ENCODE results near the gene DGCR2. TPM values are rescaled to one million over a fixed set of nuclear protein-coding genes. Genes with fewer than 3 reads are reported as not detected.

The DGCR2 gene
- total RNA-seq, 1 experiment from 2014 or later = 42.9 TPM

DNA sequence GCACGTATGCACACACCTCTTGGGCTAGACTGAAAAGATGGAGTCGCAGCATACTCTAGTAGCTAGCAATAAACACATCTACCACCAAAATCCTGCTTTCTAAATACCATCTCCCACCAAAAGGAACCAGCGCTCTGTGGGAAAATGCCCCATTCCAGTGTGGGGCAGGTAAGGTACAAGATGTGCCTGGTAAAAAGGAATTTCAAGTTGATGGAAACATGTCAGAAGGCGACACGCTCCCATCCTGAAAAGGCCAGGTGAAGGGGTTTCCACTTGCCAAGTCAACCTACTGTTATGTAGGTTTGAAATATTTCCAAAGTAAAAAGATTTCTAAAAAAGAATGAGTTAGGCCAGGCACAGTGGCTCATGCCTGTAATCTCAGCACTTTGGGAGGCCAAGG, 8.8 kb downstream of the DGCR2 start:
- H3K36me3 ChIP-seq (ENCODE audit: control insufficient read depth in 1 of 2, insufficient read depth in 2 of 2, low read length in 2 of 2) = no peaks in the 10 kb centered on the region
- H3K9me3 ChIP-seq (ENCODE audit: control insufficient read depth in 1 of 2, insufficient read depth in 1 of 2, low read depth in 1 of 2, low read length in 2 of 2) = no peaks in the 10 kb centered on the region
- H3K9me2 ChIP-seq (ENCODE audit: insufficient read depth) = no peaks in the 10 kb centered on the region
- 0 out of 2 replicates have a peak, but pooled peaks cover 3% of the 10 kb centered on the region for H4K20me1 ChIP-seq (ENCODE audit: insufficient read depth)
- no peak overlapping the region for H3K4me3 ChIP-seq (replicated peaks in 1 of 2; ENCODE audit: low read depth in 1 of 2, low read length in 2 of 2)
- POLR2A ChIA-PET = no interaction called here
- ATAC-seq (no peak), DNase-seq (ENCODE audit: low read depth, low spot score) (no peak)
- H3K27ac ChIP-seq (ENCODE audit: low read depth, low read length) = no peak overlapping the region
- CTCF ChIA-PET = no interaction called here
- H3K79me2 ChIP-seq (ENCODE audit: insufficient read depth, low read length) = peaks cover 89% of the 10 kb centered on the region
- intact Hi-C loops (cut with micrococcal nuclease) = no loop called here
- H2AFZ ChIP-seq (ENCODE audit: low read depth, low read length, poor library complexity, severe bottlenecking) = no peak overlapping the region
- RAD21 ChIA-PET (ENCODE audit: low non-redundant PET in 1 of 2, low total read pairs in 2 of 2, uncharacterized antibody in 2 of 2, unreplicated experiment in 2 of 2) = no interaction called here
- BruUV-seq (replicated peaks) = no TSS peak
- no peaks in the 10 kb centered on the region for H3K27me3 ChIP-seq (ENCODE audit: insufficient read depth, low read length)
- no peaks in the 10 kb centered on the region for H3K4me1 ChIP-seq (ENCODE audit: control insufficient read depth in 1 of 2, insufficient read depth in 2 of 2, low read length in 2 of 2)
- no peak overlapping the region for H3K9ac ChIP-seq (ENCODE audit: low read length)
- H3K4me2 ChIP-seq (ENCODE audit: low read length) = no peak overlapping the region
- TF ChIP-seq SP1 (IDR thresholded peaks at IDR 0.05; ENCODE audit: low read depth) (no peak), RAD21 (IDR thresholded peaks at IDR 0.05; ENCODE audit: low read depth) (no peak), POLR2AphosphoS5 (IDR thresholded peaks at IDR 0.05; ENCODE audit: low read depth, low read length) (no peak), EZH2phosphoT487 (IDR thresholded peaks at IDR 0.05; ENCODE audit: borderline replicate concordance) (no peak), CBX3 (IDR thresholded peaks at IDR 0.05; ENCODE audit: low read depth) (no peak)

DNA sequence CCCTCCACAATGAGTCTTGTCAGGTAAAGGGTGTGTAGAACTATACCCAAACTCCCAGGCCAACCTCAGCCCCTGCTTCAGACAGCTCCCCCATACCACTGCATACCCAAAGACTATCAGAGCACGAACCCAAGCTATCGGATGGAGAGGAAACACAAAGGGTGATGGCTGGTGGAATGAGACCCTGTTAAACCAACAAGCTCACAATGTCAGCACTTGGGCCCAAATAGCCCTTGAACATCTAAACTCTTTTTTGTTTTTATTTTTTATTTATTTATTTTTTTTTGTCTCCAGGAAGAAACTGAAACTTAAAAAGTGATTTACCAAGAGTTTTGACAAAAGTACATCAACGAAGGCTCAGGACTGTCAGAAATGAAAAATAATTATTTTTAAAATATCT, 10.6 kb downstream of the DGCR2 start:
- no TSS peak for BruUV-seq (replicated peaks)
- RAD21 ChIA-PET (ENCODE audit: low non-redundant PET in 1 of 2, low total read pairs in 2 of 2, uncharacterized antibody in 2 of 2, unreplicated experiment in 2 of 2) = no interaction called here
- H3K4me3 ChIP-seq (replicated peaks in 1 of 2; ENCODE audit: low read depth in 1 of 2, low read length in 2 of 2) = no peak overlapping the region
- intact Hi-C loops (cut with micrococcal nuclease) = no loop called here
- H2AFZ ChIP-seq (ENCODE audit: low read depth, low read length, poor library complexity, severe bottlenecking) = no peak overlapping the region
- POLR2A ChIA-PET = interaction anchor here (2.6 kb wide), 1 partner anchor 10 kb away, joined by 6 read pairs; the partner anchor contains the start of gene DGCR2
- no peak overlapping the region for H3K27ac ChIP-seq (ENCODE audit: low read depth, low read length)
- CTCF ChIA-PET = interaction anchor here (1.0 kb wide), 1 partner anchor 33 kb away, joined by 4 read pairs; the partner anchor contains the start of gene ESS2
- no peaks in the 10 kb centered on the region for H3K27me3 ChIP-seq (ENCODE audit: insufficient read depth, low read length)
- H3K9ac ChIP-seq (ENCODE audit: low read length) = no peak overlapping the region
- H3K9me2 ChIP-seq (ENCODE audit: insufficient read depth) = no peaks in the 10 kb centered on the region
- DNase-seq (ENCODE audit: low read depth, low spot score) = no peak
- TF ChIP-seq RAD21 (IDR thresholded peaks at IDR 0.05; ENCODE audit: low read depth) (no peak), YY1 (IDR thresholded peaks at IDR 0.05; ENCODE audit: extremely low read depth, insufficient replicate concordance, low read depth, low read length) (no peak), EGR1 (IDR thresholded peaks at IDR 0.05; ENCODE audit: low read depth) (no peak), SRF (IDR thresholded peaks at IDR 0.05; ENCODE audit: low read depth) (no peak), SIN3A (IDR thresholded peaks at IDR 0.05; ENCODE audit: low read depth) (no peak), POLR2AphosphoS5 (IDR thresholded peaks at IDR 0.05; ENCODE audit: low read depth, low read length) (no peak)
- TF ChIP-seq, protein P1, sequence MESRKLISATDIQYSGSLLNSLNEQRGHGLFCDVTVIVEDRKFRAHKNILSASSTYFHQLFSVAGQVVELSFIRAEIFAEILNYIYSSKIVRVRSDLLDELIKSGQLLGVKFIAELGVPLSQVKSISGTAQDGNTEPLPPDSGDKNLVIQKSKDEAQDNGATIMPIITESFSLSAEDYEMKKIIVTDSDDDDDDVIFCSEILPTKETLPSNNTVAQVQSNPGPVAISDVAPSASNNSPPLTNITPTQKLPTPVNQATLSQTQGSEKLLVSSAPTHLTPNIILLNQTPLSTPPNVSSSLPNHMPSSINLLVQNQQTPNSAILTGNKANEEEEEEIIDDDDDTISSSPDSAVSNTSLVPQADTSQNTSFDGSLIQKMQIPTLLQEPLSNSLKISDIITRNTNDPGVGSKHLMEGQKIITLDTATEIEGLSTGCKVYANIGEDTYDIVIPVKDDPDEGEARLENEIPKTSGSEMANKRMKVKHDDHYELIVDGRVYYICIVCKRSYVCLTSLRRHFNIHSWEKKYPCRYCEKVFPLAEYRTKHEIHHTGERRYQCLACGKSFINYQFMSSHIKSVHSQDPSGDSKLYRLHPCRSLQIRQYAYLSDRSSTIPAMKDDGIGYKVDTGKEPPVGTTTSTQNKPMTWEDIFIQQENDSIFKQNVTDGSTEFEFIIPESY (IDR thresholded peaks at IDR 0.05; ENCODE audit: extremely low read depth, insufficient replicate concordance, low read length) = no peak
- TF ChIP-seq, protein P2, sequence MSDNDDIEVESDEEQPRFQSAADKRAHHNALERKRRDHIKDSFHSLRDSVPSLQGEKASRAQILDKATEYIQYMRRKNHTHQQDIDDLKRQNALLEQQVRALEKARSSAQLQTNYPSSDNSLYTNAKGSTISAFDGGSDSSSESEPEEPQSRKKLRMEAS (IDR thresholded peaks at IDR 0.05) = no peak
- H3K4me2 ChIP-seq (ENCODE audit: low read length) = no peak overlapping the region
- H4K20me1 ChIP-seq (ENCODE audit: insufficient read depth) = no peaks in the 10 kb centered on the region
- ATAC-seq = no peak
- no peaks in the 10 kb centered on the region for H3K4me1 ChIP-seq (ENCODE audit: control insufficient read depth in 1 of 2, insufficient read depth in 2 of 2, low read length in 2 of 2)
- H3K79me2 ChIP-seq (ENCODE audit: insufficient read depth, low read length) = peaks cover 89% of the 10 kb centered on the region
- H3K36me3 ChIP-seq (ENCODE audit: control insufficient read depth in 1 of 2, insufficient read depth in 2 of 2, low read length in 2 of 2) = no peaks in the 10 kb centered on the region
- H3K9me3 ChIP-seq (ENCODE audit: control insufficient read depth in 1 of 2, insufficient read depth in 1 of 2, low read depth in 1 of 2, low read length in 2 of 2) = no peaks in the 10 kb centered on the region
